Cerebellar nuclear complex (tissue), 1 donor: ENCODE results near the gene PRPF31.
"Not testable (repeated sequence)": the region's sequence is repeated elsewhere in the genome, so short reads cannot be mapped to it uniquely, and the experiment has no call there.

Source experiments
- DNase-seq, 2 experiments: peaks; one replicate each; lab custom pipeline; 2025; lab: John Stamatoyannopoulos, UW

The PRPF31 gene

GRCh38 chr19:54115109-54116063 is at the start of gene PRPF31, which contains the start of gene TFPT:
Gene PRPF31 (plus strand): TSS chr19:54115754. CDS start chr19:54118279, 2,525 bp downstream.
Gene TFPT (minus strand): TSS chr19:54115657. CDS start chr19:54115269, 388 bp downstream.
- DNase-seq, result peak; percentile 43 to 92

DNA sequence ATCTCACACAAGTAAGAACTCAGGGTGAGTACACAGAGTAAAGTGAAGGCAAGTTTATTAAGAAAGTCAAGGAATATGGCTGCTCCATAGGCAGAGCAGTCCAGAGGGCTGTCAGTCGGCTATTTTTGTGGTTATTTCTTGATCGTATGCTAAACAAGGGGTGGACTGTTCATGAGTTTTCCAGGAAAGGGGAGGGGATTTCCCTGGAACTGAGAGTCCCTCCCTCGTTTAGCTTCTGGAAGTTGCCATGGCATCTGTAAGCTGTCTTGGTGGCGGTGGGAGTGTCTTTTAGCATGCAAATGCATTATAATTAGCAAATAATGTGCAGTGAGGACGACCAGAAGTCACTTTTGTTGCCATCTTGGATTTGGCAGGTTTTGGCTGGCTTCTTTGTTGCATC is 46.1 kb upstream of the PRPF31 start:
- no peak for DNase-seq

GRCh38 chr19:54073829-54074228 is 41.7 kb upstream of the PRPF31 start:
- no peak for DNase-seq

DNA sequence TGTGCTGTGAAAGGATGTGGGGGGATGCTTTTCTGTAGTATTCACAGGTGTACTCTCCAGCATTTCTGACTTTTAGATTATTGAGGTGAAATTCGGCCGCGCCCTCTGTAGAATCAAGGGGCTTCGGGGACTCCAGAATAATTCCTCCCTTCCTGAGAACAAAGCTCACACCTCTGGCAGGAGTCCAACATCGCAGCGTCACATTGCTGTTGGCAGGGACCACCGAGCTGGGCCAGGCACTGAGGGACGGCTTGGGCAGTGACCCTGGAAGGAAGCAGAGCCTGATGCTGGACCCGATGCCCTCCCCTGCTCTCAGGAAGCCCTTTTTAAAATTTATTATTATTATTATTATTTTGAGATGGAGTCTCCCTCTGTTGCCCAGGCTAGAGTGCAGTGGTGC is 40.7 kb upstream of the PRPF31 start:
- DNase-seq, result no peak

- no peak for DNase-seq
These were observed 38.2 kb upstream of the PRPF31 start for GRCh38 chr19:54077334-54077733.

GRCh38 chr19:54081032-54081431 is 34.5 kb upstream of the PRPF31 start, which contains the start of gene TARM1:
Gene TARM1 (minus strand): TSS chr19:54081365. CDS start chr19:54081340, 25 bp downstream.
- DNase-seq, result no peak

GRCh38 chr19:54084410-54084809 is 31.1 kb upstream of the PRPF31 start:
- DNase-seq, result no peak

- DNase-seq, result no peak
These were observed 21.0 kb upstream of the PRPF31 start for GRCh38 chr19:54094426-54095000.

DNA sequence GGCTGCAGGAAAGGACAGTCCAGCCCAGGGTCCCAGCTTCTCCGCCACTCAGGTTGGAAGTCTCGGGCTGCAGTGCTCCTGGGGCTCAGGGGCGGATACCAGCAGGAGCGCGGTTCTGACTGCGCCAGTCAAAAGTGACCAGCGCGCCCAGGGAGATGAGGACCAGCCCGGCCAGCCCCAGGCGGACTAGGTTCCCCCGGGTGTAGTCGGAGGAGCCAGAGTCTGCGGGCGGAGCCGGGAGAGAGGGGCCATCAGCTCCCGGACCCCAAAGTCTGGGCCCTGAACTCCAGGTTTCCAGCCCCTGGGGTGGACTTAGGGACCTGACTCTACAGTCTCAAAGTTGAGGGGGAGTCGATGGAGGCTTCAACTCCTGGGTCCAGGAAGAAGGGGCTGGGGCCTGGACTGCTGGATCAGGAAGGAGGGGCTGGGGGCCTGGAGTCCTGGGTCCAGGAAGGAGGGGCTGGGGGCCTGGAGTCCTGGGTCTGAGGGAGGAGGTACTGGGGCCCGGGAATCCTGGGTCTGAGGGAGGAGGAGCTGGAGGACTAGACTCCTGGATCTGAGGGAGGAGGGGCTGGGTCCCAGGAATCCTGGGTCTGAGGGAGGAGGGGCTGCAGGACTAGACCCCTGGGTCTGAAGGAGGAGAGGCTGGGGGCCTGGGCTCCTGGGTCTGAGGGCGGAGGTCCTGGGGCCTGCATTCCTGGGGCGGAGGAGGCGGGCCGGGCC is 20.3 kb upstream of the PRPF31 start:
- no peak for DNase-seq

DNA sequence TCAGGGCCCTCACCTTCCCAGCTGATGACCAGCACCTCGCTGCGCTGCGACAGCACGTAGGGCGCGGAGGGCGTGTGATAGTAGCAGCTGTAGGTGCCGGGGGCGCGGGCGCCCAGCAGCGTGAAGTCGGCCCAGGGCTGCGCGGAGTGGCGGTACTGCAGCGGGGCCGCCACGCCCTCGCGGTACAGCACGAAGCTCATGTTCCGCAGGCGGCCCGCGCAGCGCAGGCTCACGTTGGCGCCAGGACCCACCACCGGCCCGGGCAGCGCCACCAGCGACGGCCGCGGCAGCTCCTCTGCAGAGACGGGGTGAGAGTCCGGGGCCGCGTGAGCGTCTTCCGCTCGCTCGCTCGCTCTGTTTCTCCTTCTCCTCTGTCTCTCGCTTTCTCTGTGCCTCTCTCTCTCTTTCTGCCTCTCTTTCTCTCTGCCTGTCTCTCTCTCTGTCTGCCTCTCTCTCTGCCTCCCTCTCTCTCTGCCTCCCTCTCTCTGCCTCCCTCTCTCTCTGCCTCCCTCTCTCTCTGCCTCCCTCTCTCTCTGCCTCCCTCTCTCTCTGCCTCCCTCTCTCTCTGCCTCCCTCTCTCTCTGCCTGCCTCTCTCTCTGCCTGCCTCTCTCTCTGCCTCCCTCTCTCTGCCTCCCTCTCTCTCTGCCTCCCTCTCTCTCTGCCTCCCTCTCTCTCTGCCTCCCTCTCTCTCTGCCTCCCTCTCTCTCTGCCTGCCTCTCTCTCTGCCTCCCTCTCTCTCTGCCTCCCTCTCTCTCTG is 19.5 kb upstream of the PRPF31 start:
- not testable (repeated sequence) for DNase-seq

- no peak for DNase-seq
These were observed 18.9 kb upstream of the PRPF31 start for GRCh38 chr19:54096617-54097106.

DNA sequence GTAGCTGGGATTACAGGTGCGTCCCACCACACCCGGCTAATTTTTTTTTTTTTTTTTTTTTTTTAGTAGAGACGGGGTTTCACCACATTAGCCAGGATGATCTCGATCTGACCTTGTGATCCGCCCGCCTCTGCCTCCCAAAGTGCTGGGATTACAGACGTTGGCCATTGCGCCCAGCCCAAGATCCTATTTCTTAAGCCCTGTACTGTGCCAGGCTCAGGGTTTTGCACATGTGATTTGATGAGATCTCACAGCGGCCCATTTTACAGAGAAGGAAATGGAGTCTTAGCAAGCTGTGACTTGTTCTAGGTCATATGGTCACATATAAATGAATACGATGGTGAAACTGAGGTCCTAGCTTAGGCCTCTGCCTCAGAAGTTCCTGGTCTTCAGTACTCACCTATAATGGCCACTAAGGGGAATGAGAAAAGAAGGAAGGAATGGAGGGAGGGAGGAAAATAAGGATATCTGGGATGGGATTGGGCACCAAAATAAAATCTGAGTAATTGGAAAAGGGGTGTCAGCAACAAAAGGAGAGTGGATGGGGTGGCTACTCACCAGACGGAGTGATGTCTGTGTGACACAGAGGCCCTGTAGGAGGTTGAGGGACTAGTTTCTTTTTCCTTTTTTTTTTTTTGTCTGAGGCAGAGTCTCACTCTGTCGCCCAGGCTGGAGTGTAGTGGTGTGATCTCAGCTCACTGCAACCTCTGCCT is 16.2 kb upstream of the PRPF31 start:
- no peak for DNase-seq

DNA sequence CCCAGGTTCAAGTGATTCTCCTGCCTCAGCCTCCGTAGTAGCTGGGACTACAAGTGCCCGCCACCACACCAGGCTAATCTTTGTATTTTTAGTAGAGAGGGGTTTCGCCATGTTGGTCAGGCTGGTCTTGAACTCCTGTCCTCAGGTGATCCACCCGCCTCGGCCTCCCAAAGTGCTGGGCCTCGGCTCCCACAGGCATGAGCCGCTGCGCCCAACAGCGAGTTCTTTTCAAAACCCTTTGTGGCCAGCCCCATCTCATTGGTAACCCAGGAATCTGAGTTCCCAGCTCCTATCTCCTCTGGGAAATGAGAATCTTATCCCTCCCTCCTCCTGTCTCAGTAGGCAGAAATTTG is 15.7 kb upstream of the PRPF31 start:
- not testable (repeated sequence) for DNase-seq

- no peak for DNase-seq
These were observed 15.0 kb upstream of the PRPF31 start, which contains the start of gene OSCAR for GRCh38 chr19:54100561-54100960. Gene OSCAR (minus strand): TSS chr19:54100803. CDS start chr19:54100792, 11 bp downstream.

GRCh38 chr19:54102421-54103169 is 13.0 kb upstream of the PRPF31 start, which contains the start of gene NDUFA3:
Gene NDUFA3 (plus strand): TSS chr19:54102855. CDS start chr19:54102879, 24 bp downstream.
- DNase-seq, result peak; percentile 74 to 75

DNA sequence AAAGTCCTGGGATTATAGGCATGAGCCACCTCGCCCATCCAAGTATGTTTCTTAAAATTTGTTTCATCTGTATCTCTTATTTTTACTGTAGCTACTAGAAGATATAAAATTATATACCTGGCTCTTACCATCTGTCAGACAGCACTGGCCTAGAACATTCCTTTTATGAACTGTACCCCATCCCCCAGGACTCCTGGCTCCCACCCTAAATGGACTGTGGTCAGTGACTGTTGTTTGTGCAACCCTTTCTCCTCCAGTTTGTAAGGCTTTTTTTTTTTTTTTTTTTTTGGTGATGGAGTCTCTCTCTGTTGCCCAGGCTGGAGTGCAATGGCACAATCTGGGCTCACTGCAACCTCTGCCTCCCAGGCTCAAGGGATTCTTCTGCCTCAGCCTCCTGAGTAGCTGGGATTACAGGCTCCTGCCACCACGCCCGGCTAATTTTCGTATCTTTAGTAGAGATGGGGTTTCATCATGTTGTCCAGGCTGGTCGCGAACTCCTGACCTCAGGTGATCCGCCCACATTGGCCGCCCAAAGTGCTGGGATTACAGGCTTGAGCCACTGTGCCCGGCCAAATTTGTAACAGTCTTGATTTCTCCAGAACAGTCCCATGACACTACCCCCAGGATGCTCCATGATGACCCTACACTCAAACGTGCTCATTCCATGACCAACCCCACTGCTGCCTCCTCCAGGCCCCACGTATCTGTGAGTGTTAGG is 10.4 kb upstream of the PRPF31 start:
- no peak for DNase-seq

- DNase-seq, result no peak
These were observed 9.8 kb upstream of the PRPF31 start for GRCh38 chr19:54105796-54106195.

- DNase-seq, result no peak
These were observed 8.8 kb upstream of the PRPF31 start for GRCh38 chr19:54106716-54107115.

GRCh38 chr19:54107876-54108490 is 7.6 kb upstream of the PRPF31 start:
- DNase-seq, result no peak
